Measurements from ENCODE around the gene RBMS3. TPM values are rescaled to one million over a fixed set of nuclear protein-coding genes. Genes with fewer than 3 reads are reported as not detected.

The RBMS3 gene
- total RNA-seq, 5 donors from 2014 or later (not counting 1 experiment from before 2014, with no cell fraction given): 0.62 to 2.9 (median 1.4) TPM

GRCh38 chr3:29746163-29746760, 465.4 kb downstream of the RBMS3 start:
- H3K27ac ChIP-seq (ENCODE audit: low read length): no peak overlapping the region
- Mint-ChIP-seq H3K9me3 (no peaks in the 10 kb centered on the region), H3K36me3 (no peaks in the 10 kb centered on the region), H3K27me3 (no peaks in the 10 kb centered on the region), H3K27ac (no peak overlapping the region), H3K4me1 (no peaks in the 10 kb centered on the region), H3K4me3 (no peak overlapping the region)
- CTCF ChIA-PET: no interaction called here
- POLR2A ChIA-PET: no interaction called here
- H3K4me1 ChIP-seq (ENCODE audit: control insufficient read depth in 1 of 2, extremely low read depth in 1 of 2, insufficient read depth in 2 of 2, low read length in 2 of 2): no peaks in the 10 kb centered on the region
- no peak overlapping the region for H3K4me3 ChIP-seq (ENCODE audit: control insufficient read depth in 1 of 2, extremely low read depth in 1 of 2, low read length in 1 of 2)
- ATAC-seq (replicated peaks in 1 of 4) (no peak), DNase-seq (no peak)
- H3K27me3 ChIP-seq (replicated peaks in 1 of 2; ENCODE audit: control insufficient read depth in 2 of 2, extremely low read depth in 1 of 2, insufficient read depth in 2 of 2, low read length in 1 of 2): no peaks in the 10 kb centered on the region
- H3K36me3 ChIP-seq (ENCODE audit: control insufficient read depth in 2 of 2, extremely low read depth in 1 of 2, insufficient read depth in 1 of 2, low read length in 1 of 2): no peaks in the 10 kb centered on the region
- WGBS (ENCODE audit: insufficient coverage): no CpG with 5 or more reads among the region's 2 CpGs
- H3K9me3 ChIP-seq: no peaks in the 10 kb centered on the region

DNA sequence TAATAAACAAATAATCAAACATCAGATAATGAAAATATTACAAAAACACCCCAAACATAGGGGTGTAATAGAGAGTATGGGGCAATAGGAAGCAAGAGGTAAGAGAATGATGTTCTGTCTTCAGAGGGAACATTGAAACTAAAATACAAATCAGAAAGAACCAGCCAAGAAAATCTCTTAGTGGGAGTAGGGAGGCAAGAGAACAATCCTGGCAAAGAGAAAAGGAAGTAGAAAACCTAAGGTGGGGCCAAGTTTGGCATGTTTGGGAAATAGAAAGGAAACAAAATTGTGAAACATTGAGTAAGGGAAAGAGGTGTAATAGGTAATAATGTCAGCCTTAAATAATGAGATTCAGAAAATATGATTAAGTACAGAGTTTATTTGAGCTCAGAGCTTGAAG, 467.1 kb downstream of the RBMS3 start:
- POLR2A ChIA-PET: no interaction called here
- DNase-seq (no peak), ATAC-seq (replicated peaks in 1 of 4) (no peak)
- Mint-ChIP-seq H3K27me3 (peaks cover 0 to 2% of the 10 kb centered on the region in 2 donors), H3K4me3 (no peak overlapping the region), H3K9me3 (no peaks in the 10 kb centered on the region), H3K4me1 (no peaks in the 10 kb centered on the region), H3K36me3 (no peaks in the 10 kb centered on the region), H3K27ac (no peak overlapping the region)
- CTCF ChIA-PET: no interaction called here
- Histone ChIP-seq H3K27me3 (replicated peaks in 1 of 2; ENCODE audit: control insufficient read depth in 2 of 2, extremely low read depth in 1 of 2, insufficient read depth in 2 of 2, low read length in 1 of 2) (no peaks in the 10 kb centered on the region), H3K4me3 (ENCODE audit: control insufficient read depth in 1 of 2, extremely low read depth in 1 of 2, low read length in 1 of 2) (no peak overlapping the region), H3K9me3 (no peaks in the 10 kb centered on the region), H3K36me3 (ENCODE audit: control insufficient read depth in 2 of 2, extremely low read depth in 1 of 2, insufficient read depth in 1 of 2, low read length in 1 of 2) (no peaks in the 10 kb centered on the region), H3K4me1 (ENCODE audit: control insufficient read depth in 1 of 2, extremely low read depth in 1 of 2, insufficient read depth in 2 of 2, low read length in 2 of 2) (no peaks in the 10 kb centered on the region), H3K27ac (ENCODE audit: low read length) (no peak overlapping the region)

GRCh38 chr3:29751647-29752314, 470.9 kb downstream of the RBMS3 start:
- no peak overlapping the region for H3K4me3 ChIP-seq (ENCODE audit: control insufficient read depth in 1 of 2, extremely low read depth in 1 of 2, low read length in 1 of 2)
- H3K36me3 ChIP-seq (ENCODE audit: control insufficient read depth in 2 of 2, extremely low read depth in 1 of 2, insufficient read depth in 1 of 2, low read length in 1 of 2): no peaks in the 10 kb centered on the region
- ATAC-seq (replicated peaks in 1 of 4): no peak
- H3K4me1 Mint-ChIP-seq: no peaks in the 10 kb centered on the region
- H3K9me3 Mint-ChIP-seq: no peaks in the 10 kb centered on the region
- H3K27ac ChIP-seq (ENCODE audit: low read length): no peak overlapping the region
- ChIA-PET CTCF (no interaction called here), POLR2A (no interaction called here)
- 90% methylated on average over 5 of the region's 9 CpGs for WGBS (ENCODE audit: insufficient coverage)
- no peaks in the 10 kb centered on the region for H3K9me3 ChIP-seq
- no peaks in the 10 kb centered on the region for H3K4me1 ChIP-seq (ENCODE audit: control insufficient read depth in 1 of 2, extremely low read depth in 1 of 2, insufficient read depth in 2 of 2, low read length in 2 of 2)
- H3K27me3 ChIP-seq (replicated peaks in 1 of 2; ENCODE audit: control insufficient read depth in 2 of 2, extremely low read depth in 1 of 2, insufficient read depth in 2 of 2, low read length in 1 of 2): no peaks in the 10 kb centered on the region
- no peak for DNase-seq
- no peak overlapping the region for H3K4me3 Mint-ChIP-seq
- H3K36me3 Mint-ChIP-seq: no peaks in the 10 kb centered on the region
- peaks cover 0 to 2% of the 10 kb centered on the region in 2 donors for H3K27me3 Mint-ChIP-seq
- H3K27ac Mint-ChIP-seq: no peak overlapping the region

DNA sequence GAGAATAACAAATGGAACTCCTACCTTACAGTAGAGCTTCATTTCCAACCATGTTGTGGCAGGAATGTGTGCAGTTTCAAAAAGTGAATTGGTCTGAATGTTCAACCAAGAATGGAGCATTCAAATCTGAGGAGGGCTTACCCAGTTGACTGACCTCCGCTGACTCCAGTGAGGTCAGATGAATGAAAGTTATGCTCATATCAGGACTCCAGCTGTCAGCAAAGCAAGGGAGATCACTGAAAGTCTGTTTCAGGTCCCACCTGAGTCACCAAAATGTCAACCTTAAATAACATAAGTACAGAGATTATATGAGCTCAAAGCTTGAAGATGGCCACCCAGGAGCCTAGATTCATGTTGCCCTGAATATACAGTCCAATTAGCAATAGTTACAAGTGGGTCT, 473.5 kb downstream of the RBMS3 start:
- CTCF ChIA-PET: no interaction called here
- peaks cover 2 to 3% of the 10 kb centered on the region in 2 donors for H3K27me3 Mint-ChIP-seq
- Histone ChIP-seq H3K27me3 (replicated peaks in 1 of 2; ENCODE audit: control insufficient read depth in 2 of 2, extremely low read depth in 1 of 2, insufficient read depth in 2 of 2, low read length in 1 of 2) (no peaks in the 10 kb centered on the region), H3K9me3 (no peaks in the 10 kb centered on the region), H3K4me3 (ENCODE audit: control insufficient read depth in 1 of 2, extremely low read depth in 1 of 2, low read length in 1 of 2) (no peak overlapping the region), H3K36me3 (ENCODE audit: control insufficient read depth in 2 of 2, extremely low read depth in 1 of 2, insufficient read depth in 1 of 2, low read length in 1 of 2) (no peaks in the 10 kb centered on the region), H3K4me1 (ENCODE audit: control insufficient read depth in 1 of 2, extremely low read depth in 1 of 2, insufficient read depth in 2 of 2, low read length in 2 of 2) (no peaks in the 10 kb centered on the region), H3K27ac (ENCODE audit: low read length) (no peak overlapping the region)
- H3K36me3 Mint-ChIP-seq: no peaks in the 10 kb centered on the region
- H3K9me3 Mint-ChIP-seq: no peaks in the 10 kb centered on the region
- no peak overlapping the region for H3K4me3 Mint-ChIP-seq
- POLR2A ChIA-PET: no interaction called here
- no peaks in the 10 kb centered on the region for H3K4me1 Mint-ChIP-seq
- DNase-seq (no peak), ATAC-seq (replicated peaks in 1 of 4) (no peak)
- 33% methylated on average over 1 of the region's 1 CpG for WGBS (ENCODE audit: insufficient coverage)
- H3K27ac Mint-ChIP-seq: no peak overlapping the region

DNA sequence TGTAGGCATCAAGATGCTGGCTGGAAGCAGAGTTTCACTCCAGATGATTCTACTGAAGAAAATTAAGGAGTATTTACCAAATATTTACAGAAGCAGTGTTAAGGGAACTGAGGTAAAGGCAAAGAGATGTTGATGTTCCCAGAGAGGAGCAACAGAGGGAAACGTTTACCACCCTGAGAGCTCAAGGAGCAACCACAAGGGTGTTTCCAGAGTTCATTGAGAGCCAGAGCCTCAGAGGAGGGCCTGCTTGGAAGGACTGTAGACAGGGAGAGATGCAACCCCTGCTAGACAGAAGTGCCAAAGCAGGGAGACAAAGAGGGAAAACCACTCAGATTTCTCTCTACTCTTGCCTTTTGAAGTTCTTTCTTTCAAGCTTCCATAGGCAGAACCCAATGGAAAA, 474.5 kb downstream of the RBMS3 start:
- WGBS (ENCODE audit: insufficient coverage): 20% methylated on average over 1 of the region's 1 CpG
- CTCF ChIA-PET: no interaction called here
- no peak for DNase-seq
- Mint-ChIP-seq H3K27me3 (peaks cover 2 to 3% of the 10 kb centered on the region in 2 donors), H3K27ac (no peak overlapping the region), H3K36me3 (no peaks in the 10 kb centered on the region), H3K9me3 (no peaks in the 10 kb centered on the region), H3K4me3 (no peak overlapping the region), H3K4me1 (no peaks in the 10 kb centered on the region)
- Histone ChIP-seq H3K9me3 (no peaks in the 10 kb centered on the region), H3K27ac (ENCODE audit: low read length) (no peak overlapping the region), H3K27me3 (replicated peaks in 1 of 2; ENCODE audit: control insufficient read depth in 2 of 2, extremely low read depth in 1 of 2, insufficient read depth in 2 of 2, low read length in 1 of 2) (no peaks in the 10 kb centered on the region), H3K4me1 (ENCODE audit: control insufficient read depth in 1 of 2, extremely low read depth in 1 of 2, insufficient read depth in 2 of 2, low read length in 2 of 2) (no peaks in the 10 kb centered on the region), H3K4me3 (ENCODE audit: control insufficient read depth in 1 of 2, extremely low read depth in 1 of 2, low read length in 1 of 2) (no peak overlapping the region), H3K36me3 (ENCODE audit: control insufficient read depth in 2 of 2, extremely low read depth in 1 of 2, insufficient read depth in 1 of 2, low read length in 1 of 2) (no peaks in the 10 kb centered on the region)
- ATAC-seq (replicated peaks in 1 of 4): no peak
- POLR2A ChIA-PET: no interaction called here

DNA sequence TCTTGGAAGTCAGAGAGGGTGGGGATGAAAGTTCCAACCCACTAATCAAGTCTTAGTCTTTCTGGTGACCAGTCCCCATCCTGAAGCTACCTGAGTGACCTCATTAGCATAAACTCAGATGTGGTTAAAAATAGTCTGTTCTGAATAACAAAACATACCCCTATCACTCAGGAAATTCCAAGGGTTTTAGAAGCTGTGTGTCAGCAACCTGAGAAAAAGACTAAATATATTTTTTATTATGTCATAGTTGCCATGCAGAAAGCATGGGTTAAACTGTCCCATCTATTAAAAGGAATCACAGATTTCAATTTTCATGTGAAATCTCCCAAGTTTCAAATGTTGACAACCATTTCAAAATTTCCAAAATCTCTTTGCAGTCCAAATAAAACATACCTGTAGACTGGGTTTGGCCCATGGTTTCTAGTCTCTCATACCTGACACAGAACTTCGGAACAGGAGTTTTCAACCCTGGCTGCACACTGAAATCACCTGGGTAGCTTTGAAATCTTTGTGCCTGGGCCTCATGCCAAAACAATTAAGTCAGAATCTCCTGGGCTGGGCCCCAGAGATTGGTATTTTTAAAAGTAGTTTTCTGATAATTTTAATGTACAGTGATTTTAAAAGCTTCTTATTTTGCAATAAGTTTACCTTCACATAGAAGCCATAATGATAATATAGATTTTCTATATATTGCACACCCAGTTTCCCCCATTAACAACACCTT, 476.3 kb downstream of the RBMS3 start:
- H3K27ac ChIP-seq (ENCODE audit: low read length): no peak overlapping the region
- H3K9me3 Mint-ChIP-seq: no peaks in the 10 kb centered on the region
- no peak overlapping the region for H3K4me3 Mint-ChIP-seq
- no peaks in the 10 kb centered on the region for H3K4me1 ChIP-seq (ENCODE audit: control insufficient read depth in 1 of 2, extremely low read depth in 1 of 2, insufficient read depth in 2 of 2, low read length in 2 of 2)
- no peak for ATAC-seq (replicated peaks in 1 of 4)
- H3K27ac Mint-ChIP-seq: no peak overlapping the region
- no peaks in the 10 kb centered on the region for H3K9me3 ChIP-seq
- WGBS (ENCODE audit: insufficient coverage): 86% methylated on average over 1 of the region's 1 CpG
- POLR2A ChIA-PET: no interaction called here
- H3K27me3 ChIP-seq (replicated peaks in 1 of 2; ENCODE audit: control insufficient read depth in 2 of 2, extremely low read depth in 1 of 2, insufficient read depth in 2 of 2, low read length in 1 of 2): no peaks in the 10 kb centered on the region
- no peak overlapping the region for H3K4me3 ChIP-seq (ENCODE audit: control insufficient read depth in 1 of 2, extremely low read depth in 1 of 2, low read length in 1 of 2)
- peaks cover 0 to 3% of the 10 kb centered on the region in 2 donors for H3K27me3 Mint-ChIP-seq
- CTCF ChIA-PET: interaction anchor here in 1 of 2 donors (0.7 kb wide), 1 partner anchor 73 kb away, joined by 3 read pairs; no protein-coding TSS in a partner anchor
- no peaks in the 10 kb centered on the region for H3K36me3 ChIP-seq (ENCODE audit: control insufficient read depth in 2 of 2, extremely low read depth in 1 of 2, insufficient read depth in 1 of 2, low read length in 1 of 2)
- no peaks in the 10 kb centered on the region for H3K36me3 Mint-ChIP-seq
- no peak for DNase-seq
- no peaks in the 10 kb centered on the region for H3K4me1 Mint-ChIP-seq

Data from T-cell (primary cell).